Spinal cord (tissue), 10 donors: ENCODE results near the gene SLC25A6. TPM values are rescaled to one million over a fixed set of nuclear protein-coding genes. Genes with fewer than 3 reads are reported as not detected.

ENCODE experiments used
- DNase-seq, 6 donors: peaks; one replicate each; pipeline versions ENCODE4 v3.0.0 to v3.0.0-alpha.2; 2013 to 2015; ENCODE audit warnings: low spot score in 6 of 6, low read depth in 4 of 6
- H3K27ac ChIP-seq: one replicate; pipeline ENCODE4 v1.5.1; 2013; ENCODE audit warnings: low read depth, low read length, control low read depth
- H3K27me3 ChIP-seq: one replicate; pipeline ENCODE4 v1.6.1; 2013; ENCODE audit warnings: low read length; ENCODE audit not compliant: control insufficient read depth, insufficient read depth
- H3K36me3 ChIP-seq: one replicate; pipeline ENCODE4 v1.6.1; 2013; ENCODE audit warnings: low read length; ENCODE audit not compliant: control insufficient read depth, insufficient read depth
- H3K4me1 ChIP-seq: one replicate; pipeline ENCODE4 v1.6.1; 2013; ENCODE audit warnings: low read length; ENCODE audit not compliant: control insufficient read depth, insufficient read depth
- H3K4me3 ChIP-seq: one replicate; pipeline ENCODE4 v1.5.1; 2013; ENCODE audit warnings: low read depth, low read length, control low read depth
- H3K9me3 ChIP-seq: one replicate; pipeline ENCODE4 v1.6.1; 2013; ENCODE audit warnings: low read length; ENCODE audit not compliant: control insufficient read depth, insufficient read depth
- WGBS: methylation state at CpG from one replicate; pipeline ENCODE4 v1.1.5; 2013; ENCODE audit warnings: missing lambda C conversion rate; ENCODE audit not compliant: insufficient coverage; 5-methylcytosine and 5-hydroxymethylcytosine counted together
- polyA plus RNA-seq, 2 donors: library from polyadenylated mRNA; unstranded; fragments of 120-200 nt; gene quantifications; one replicate each; pipeline ENCODE4 v1.2.1, GENCODE V29; 2013; ENCODE audit not compliant: insufficient read length in 2 of 2
- total RNA-seq, 2 donors: library from RNA; depleted of rRNA in 1 of 2; stranded (reverse); fragments of 120-200 nt in 1 of 2; fragments of >200 nt in 1 of 2; gene quantifications; one replicate each; pipeline versions ENCODE4 v1.2.3 to v1.2.4, GENCODE V29; 2013 to 2014
- donor health status: healthy.

SLC25A6 gene
- total and polyA plus RNA-seq, 4 donors: 85.8 to 541 (median 334) TPM

- Histone ChIP-seq H3K9me3 (no peaks in the 10 kb centered on the region), H3K27me3 (no peaks in the 10 kb centered on the region), H3K4me1 (peaks cover 37% of the 10 kb centered on the region), H3K36me3 (peaks cover 64% of the 10 kb centered on the region), H3K27ac (peak overlapping the region; percentile 89), H3K4me3 (peak overlapping the region; percentile 53)
- DNase-seq: peak; percentile 43 to 91 (median 64)
- WGBS: under 1% methylated on average over 54 of the region's 76 CpGs
Measured at GRCh38 chrX:1392376-1393068, 609 bp upstream of the SLC25A6 start.

DNA sequence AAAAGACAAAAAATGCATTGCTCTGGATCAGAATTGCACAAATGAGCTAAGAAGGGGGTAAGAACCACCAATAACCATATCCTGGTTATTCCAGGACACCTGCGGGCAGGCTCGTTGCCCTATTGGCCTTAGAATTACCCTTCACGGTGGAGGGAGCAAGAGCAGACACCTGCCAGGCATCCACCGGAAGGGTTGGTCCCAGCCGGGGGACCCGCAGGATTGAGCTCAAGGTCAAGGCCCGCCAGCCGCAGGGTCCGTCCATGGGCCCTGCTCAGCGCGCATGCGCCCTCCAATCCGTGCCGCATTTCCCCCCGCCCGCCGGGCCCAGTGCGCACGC, 575 bp downstream of the SLC25A6 start:
- Histone ChIP-seq H3K27ac (peak overlapping the region; percentile 33), H3K9me3 (no peaks in the 10 kb centered on the region), H3K36me3 (peaks cover 66% of the 10 kb centered on the region), H3K4me3 (peak overlapping the region; percentile 99), H3K27me3 (no peaks in the 10 kb centered on the region), H3K4me1 (peaks cover 37% of the 10 kb centered on the region)
- peak in 2 of 6 donors; percentile 85 to 86 for DNase-seq
- WGBS: under 1% methylated on average over 19 of the region's 19 CpGs

DNA sequence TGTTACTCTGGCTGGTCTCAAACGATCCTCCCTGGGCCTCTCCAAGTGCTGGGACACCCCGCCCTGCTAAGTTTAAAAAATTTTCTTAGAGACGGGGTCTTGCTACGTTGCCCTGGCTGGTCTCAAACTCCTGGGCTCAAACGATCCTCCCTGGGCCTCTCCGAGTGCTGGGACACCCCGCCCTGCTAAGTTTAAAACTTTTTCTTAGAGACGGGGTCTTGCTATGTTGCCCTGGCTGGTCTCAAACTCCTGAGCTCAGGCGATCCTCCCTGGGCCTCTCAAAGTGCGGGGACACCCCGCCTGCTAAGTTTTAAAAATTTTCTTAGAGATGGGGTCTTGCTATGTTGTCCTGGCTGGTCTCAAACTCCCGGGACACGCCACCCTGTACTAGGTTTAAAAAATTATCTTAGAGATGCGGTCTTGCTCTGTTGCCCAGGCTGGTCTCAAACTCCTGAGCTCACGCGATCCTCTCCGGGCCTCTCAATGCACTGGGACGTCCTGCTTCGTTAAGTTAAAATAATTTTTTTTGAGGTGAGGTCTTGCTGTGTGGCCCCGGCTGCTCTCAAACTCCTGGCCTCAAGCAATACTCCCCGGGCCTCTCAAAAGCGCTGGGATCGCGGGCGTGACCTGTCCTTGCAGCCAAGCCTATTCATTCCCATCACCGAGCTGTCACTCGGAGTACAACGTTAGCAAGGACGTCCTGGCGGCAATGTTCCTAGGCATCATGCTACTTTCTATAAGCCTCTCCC, 1.1 kb downstream of the SLC25A6 start:
- Histone ChIP-seq H3K4me3 (peak overlapping the region; percentile 99), H3K36me3 (peaks cover 67% of the 10 kb centered on the region), H3K9me3 (no peaks in the 10 kb centered on the region), H3K27me3 (no peaks in the 10 kb centered on the region), H3K27ac (peak overlapping the region; percentile 33), H3K4me1 (peaks cover 37% of the 10 kb centered on the region)
- 59% methylated on average over 21 of the region's 30 CpGs for WGBS
- no peak for DNase-seq

GRCh38 chrX:1389993-1390285, 2.0 kb downstream of the SLC25A6 start:
- 92% methylated on average over 6 of the region's 10 CpGs for WGBS
- no peak overlapping the region for H3K4me3 ChIP-seq
- H3K27me3 ChIP-seq: no peaks in the 10 kb centered on the region
- H3K27ac ChIP-seq: no peak overlapping the region
- H3K9me3 ChIP-seq: no peaks in the 10 kb centered on the region
- H3K4me1 ChIP-seq: peaks cover 32% of the 10 kb centered on the region
- H3K36me3 ChIP-seq: peaks cover 70% of the 10 kb centered on the region
- no peak for DNase-seq

- H3K4me1 ChIP-seq: peaks cover 27% of the 10 kb centered on the region
- no peak overlapping the region for H3K4me3 ChIP-seq
- no peak for DNase-seq
- H3K27ac ChIP-seq: no peak overlapping the region
- H3K27me3 ChIP-seq: no peaks in the 10 kb centered on the region
- 96% methylated on average over 44 of the region's 51 CpGs for WGBS
- peaks cover 70% of the 10 kb centered on the region for H3K36me3 ChIP-seq
- no peaks in the 10 kb centered on the region for H3K9me3 ChIP-seq
Measured at GRCh38 chrX:1389181-1389992, 2.5 kb downstream of the SLC25A6 start.

DNA sequence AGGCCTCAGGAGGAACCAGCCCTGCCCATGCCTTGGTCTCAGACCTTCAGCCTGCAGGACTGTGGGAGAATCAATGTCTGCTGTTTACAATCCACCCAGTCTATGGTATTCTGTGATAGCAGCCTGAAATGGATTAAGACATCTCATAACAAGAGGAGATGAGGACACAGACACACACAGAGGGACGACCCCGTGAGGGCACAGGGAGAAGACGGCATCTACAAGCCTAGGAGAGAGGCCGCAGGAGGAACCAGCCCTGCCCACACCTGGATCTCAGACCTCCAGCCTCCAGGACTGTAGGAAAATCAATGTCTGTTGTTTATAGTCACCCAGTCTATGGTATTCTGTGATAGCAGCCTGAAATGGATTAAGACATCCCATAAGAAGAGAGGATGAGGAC, 3.3 kb downstream of the SLC25A6 start:
- Histone ChIP-seq H3K9me3 (no peaks in the 10 kb centered on the region), H3K4me1 (peaks cover 21% of the 10 kb centered on the region), H3K36me3 (peaks cover 75% of the 10 kb centered on the region), H3K4me3 (no peak overlapping the region), H3K27ac (no peak overlapping the region), H3K27me3 (no peaks in the 10 kb centered on the region)
- 90% methylated on average over 2 of the region's 4 CpGs for WGBS
- DNase-seq: no peak

- WGBS: 95% methylated on average over 40 of the region's 43 CpGs
- H3K4me3 ChIP-seq: no peak overlapping the region
- DNase-seq: no peak
- H3K36me3 ChIP-seq: peaks cover 89% of the 10 kb centered on the region
- H3K27ac ChIP-seq: no peak overlapping the region
- H3K27me3 ChIP-seq: no peaks in the 10 kb centered on the region
- H3K9me3 ChIP-seq: no peaks in the 10 kb centered on the region
- H3K4me1 ChIP-seq: peaks cover 15% of the 10 kb centered on the region
Measured at GRCh38 chrX:1387141-1387776, 4.7 kb downstream of the SLC25A6 start.

GRCh38 chrX:1386338-1387127, 5.4 kb downstream of the SLC25A6 start:
- H3K9me3 ChIP-seq: no peaks in the 10 kb centered on the region
- no peak overlapping the region for H3K27ac ChIP-seq
- no peak for DNase-seq
- no peak overlapping the region for H3K4me3 ChIP-seq
- 97% methylated on average over 40 of the region's 41 CpGs for WGBS
- H3K36me3 ChIP-seq: peaks cover 94% of the 10 kb centered on the region
- no peaks in the 10 kb centered on the region for H3K27me3 ChIP-seq
- H3K4me1 ChIP-seq: peaks cover 15% of the 10 kb centered on the region
